HG02798 (cell line): ENCODE data around the gene DHRS1.

Experiments
- ATAC-seq: cut with Tn5 transposase; IDR thresholded peaks from one replicate; pipeline ENCODE4 v1.9.1; 2021; ENCODE audit warnings: mild to moderate bottlenecking; ENCODE audit not compliant: unreplicated experiment, poor library complexity

The DHRS1 gene

DNA sequence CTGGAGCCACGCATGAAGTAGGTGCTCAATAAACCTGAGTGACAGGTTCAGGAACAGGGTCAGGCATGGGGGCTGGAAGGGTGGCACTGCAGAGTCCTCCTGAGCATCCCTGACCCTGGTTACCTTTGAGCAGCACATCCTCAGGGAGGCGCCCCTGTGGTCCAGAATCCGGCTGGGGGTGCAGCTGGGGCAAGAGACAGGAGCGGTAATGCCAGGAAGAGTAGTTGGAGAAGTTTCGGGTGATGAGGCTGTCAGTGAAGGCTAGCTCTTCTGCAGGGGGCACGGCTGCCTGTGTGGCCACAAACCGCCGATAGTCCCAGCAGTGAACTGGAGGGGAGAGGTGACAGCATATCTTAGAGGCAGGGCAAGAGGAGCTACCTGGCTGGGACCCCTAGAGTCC, 30.2 kb downstream of the DHRS1 start:
- ATAC-seq, result no peak

DNA sequence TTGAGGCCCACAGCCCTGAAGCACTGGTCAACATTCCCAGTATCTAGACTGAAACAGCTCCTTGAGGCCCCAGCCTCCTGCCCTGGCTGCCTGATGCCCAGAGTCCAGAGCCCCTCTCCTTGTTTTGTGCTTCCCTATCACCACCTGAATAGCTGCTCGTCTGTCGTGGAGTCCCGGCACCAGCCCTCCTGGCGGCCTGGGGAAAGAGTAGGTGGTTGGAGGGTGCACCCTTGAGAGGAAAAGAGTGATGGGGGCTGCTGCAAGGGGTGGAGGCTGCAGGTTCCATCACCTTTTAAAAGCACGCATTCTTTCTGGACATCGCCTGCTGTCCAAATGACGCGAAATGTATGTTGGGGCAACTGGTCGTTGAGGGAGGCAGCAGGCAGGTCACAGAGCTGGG, 31.4 kb downstream of the DHRS1 start:
- ATAC-seq, result no peak

DNA sequence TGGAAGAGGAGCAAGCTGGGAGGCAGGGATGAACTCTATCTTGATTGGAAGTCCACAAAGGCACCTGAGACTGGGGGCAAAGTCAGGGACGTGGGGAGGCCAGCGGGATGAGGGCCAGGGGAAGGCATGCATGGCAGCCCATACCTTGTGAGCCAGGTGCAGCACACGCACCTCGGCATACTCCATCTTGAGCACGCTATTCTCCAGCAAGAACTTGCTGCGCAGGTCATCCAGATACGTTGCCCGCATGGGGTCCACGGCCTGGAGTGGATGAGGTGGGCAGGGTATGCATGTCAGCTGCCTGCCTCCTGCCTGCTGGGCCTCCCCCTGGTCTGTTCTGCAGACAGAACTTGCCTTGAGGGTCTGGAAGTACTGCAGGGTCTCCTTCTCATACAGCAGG, 32.1 kb downstream of the DHRS1 start:
- no peak for ATAC-seq

DNA sequence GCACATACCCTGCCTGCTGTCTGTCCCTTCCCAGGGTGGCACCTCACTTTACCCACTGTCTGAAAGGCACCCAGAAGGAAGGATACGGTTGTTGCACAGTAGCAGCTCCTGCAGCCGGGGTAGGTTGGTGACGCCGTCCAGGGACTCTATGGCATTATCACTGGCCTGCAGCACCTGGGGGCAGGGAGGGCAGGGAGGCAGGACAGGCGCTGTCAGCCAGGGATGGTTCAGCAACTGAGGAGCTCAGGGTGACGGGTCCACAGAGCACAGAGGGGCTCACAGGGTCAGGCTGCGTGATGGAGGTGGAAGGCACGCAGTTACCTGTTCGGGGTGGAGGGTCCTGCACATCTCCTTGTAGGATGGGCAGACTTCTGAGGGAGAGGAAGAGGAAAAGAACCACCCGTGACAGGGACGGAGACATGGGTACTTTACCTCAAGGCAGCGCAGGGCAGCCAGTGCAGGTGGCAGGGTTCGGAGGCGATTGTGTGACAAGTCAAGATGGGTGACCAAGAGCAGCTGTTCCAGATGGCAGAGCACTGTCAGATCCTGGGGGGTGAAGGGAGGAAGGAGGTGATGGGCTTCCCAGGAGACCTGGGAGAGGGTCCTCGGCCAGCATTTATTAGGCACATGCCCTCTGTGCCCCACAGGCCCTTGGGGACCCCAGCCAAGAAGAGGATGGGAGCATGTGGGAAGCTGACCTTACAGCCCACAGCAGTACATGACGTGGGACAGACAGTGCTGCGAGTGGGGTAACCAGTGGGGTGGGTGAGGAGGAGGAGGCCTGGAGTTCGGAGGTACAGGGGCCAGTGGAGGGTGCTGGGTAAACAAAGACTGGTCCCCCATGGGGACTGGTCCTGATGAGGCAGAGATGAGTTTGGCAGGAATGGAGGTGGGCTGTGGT, 33.0 kb downstream of the DHRS1 start:
- ATAC-seq, result no peak

DNA sequence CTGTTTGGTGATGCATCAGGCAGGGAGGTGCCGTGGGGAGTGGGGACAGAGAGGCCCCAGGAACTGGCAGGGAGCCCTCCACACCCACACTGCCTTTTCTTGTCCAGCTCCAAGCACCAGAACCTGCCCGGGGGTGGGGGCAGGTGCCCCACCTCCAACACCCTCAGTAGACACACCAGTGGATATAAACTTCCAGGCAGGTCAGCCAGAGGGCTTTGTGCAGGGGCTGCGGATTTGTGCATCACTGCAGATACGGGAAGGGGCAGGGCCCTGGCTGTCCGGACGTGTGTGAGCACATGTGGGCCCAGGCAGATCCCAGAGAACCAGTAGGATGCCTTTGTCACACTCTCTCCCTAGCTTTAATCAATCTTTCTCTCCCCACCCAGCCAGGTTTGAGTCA, 35.3 kb downstream of the DHRS1 start:
- ATAC-seq, result no peak

DNA sequence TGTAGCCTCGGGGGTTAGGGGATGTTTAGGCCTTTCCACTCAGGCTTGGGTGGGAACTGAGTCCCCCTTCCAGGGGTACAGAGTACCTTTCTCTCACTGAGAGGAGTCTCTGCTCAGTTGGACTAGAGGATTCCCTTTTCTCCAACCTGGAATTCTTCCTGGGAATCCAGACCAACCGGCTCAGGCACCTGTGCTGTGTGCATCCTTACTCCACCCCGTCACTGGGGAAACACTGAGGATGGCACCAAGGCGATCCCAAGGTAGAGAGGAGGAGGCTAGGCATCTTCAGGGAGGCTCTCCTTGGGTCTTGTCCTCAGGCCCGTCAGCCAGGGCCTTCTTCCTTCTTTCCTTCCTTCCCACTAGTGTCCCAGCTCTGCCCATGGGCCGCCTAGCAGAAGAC, 35.7 kb downstream of the DHRS1 start:
- no peak for ATAC-seq

DNA sequence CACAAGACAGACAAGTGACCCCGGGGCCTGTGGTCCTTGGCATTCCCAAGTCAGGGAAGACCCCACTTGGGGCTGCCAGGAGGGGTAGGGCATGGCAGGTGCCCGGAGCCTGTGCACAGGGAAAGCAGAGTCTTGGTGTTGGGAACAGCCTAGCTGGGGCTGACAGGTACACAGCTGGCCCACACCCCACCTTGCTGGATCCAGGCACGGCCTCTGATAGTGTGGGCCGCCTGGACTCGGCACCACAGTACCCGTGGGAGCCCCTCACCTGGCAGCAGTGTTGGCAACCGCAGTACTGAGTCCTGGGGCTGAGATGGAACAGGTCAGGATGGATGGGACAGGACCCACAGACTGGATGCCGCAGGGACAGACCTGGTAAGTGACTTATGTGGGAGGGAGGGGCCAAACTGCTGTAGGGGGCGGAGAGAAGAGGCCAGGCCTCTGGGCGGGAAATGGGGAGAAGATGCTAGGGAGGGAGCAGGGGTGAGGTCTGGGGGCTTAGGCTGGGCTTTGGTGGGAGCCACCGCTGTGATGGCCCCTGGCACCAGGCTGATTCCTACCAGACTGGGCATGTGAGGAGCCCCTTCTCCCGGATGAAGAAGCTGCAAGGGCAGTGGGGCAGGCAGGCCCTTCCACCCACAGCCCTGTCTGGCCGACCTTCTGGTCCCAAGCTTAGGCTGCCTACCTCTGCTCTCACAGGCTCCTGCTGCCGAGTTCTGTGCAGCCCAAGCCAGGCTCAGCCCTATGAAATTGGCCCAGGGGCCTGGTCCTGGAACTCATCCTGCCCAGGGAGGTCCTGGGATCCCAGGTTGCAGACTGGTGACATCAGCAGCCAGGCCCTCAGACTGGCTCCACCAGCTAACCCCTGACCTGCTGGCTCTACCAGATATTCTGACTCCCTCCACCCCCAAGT, 36.5 kb downstream of the DHRS1 start, which contains the start of gene TGM1:
TSS of gene TGM1 (minus strand) at position 357 of the 913 bp plus-strand sequence. CDS start 825 bp downstream, outside the sequence.
- no peak for ATAC-seq

DNA sequence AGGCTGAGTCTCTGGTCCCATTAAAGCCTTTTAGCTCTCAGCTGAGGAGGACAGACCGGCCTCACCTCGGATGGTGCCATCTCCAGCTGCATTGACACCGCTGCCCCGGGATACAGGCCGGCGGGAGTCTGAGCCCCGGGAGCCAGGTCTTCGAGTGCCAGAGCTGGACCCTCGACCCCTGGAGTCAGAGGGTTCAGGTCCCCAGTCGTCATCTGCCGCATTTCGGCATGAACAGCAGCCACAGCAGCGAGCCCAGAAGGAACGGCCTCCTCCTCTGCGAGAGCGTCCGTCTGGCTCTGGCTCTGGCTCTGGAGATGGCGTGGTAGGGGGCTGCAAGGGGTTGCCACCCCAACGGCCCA, 37.6 kb downstream of the DHRS1 start:
- ATAC-seq, result no peak

DNA sequence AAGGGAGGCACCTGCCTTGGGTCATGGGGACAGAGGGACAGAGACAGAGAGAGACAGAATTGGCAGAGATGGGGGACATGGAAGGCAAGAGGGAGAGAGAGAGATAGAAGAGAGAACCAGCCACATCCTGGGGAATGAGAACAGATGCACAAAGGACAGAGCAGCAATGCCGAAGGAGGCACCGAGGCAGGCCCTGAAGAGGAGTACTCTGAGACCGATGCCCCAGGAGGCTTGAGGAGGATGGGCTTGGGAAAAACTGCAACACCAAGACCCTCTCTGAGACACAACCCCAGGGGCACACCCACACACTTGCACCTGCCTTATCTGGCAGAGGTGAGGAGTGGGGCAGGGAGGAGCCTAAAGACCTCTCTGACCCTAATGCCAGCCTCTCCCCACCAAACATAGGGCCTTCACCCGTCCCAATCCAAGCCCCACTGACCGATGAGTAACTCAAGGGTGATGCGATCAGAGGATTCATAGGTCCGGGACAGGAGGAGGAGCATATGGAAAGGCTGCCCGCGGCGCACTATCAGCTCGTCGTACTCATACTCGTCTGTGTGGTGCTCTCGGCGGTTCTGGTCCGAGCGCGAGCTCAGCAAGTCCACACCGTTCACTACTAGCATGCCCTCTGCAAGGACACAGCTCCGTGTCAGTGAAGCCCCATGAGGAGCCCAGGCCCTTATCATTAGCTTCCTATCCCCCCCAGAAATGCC, 38.2 kb downstream of the DHRS1 start:
- no peak for ATAC-seq

DNA sequence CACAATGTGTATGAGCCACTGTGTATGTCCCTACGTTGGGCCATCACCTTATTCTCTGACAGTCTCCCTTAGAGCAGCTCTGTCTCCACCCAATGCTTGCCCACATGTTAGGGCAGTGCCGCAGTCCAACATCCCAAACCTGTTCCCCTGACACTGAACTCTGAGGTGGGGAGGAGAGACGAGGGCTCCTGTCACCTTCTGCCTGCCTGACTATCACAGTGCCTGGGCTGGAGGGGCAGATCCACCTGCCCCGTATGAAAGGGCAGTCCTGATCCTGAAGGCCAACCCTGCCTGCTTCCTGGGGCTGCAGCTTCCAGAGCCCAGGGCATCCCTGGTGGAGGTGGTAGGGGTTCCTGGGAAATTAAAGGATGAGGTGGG, 38.8 kb downstream of the DHRS1 start:
- ATAC-seq, result no peak

DNA sequence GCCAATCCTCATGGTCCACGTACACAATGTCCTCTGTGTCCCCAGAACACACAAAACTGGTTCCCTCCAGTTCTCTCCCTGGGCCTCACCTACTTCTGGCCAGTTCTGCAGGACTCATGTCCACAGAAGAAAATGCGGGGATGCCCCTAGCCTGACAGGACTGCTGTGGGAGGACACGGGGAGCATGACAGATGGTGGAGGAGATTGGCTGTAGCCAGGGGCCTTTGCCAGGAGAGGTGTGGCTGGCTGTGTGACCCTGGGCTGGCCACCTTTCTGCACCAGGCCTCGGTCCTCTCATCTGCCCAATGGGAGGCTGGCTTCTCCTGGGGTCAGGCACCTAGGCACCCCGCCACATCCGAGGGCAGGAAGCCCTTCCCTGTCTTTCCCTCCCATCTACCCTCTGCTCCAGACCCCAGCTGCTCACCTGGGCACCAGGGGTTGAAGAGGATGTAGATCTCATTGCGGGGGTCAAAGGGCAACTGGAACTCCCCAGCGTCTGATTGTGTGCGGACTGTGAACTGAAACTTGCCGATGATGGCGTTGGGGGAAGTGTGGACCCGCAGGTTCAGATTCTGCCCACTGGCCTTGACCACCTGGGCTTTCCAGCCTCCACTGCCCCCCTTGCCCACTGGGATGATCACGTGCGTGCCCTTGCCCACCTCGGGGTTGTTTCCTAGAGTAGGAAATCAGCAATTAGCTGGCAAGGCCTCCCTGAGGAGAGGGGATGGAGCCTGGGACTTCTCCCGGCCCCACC, 39.4 kb downstream of the DHRS1 start:
- no peak for ATAC-seq

DNA sequence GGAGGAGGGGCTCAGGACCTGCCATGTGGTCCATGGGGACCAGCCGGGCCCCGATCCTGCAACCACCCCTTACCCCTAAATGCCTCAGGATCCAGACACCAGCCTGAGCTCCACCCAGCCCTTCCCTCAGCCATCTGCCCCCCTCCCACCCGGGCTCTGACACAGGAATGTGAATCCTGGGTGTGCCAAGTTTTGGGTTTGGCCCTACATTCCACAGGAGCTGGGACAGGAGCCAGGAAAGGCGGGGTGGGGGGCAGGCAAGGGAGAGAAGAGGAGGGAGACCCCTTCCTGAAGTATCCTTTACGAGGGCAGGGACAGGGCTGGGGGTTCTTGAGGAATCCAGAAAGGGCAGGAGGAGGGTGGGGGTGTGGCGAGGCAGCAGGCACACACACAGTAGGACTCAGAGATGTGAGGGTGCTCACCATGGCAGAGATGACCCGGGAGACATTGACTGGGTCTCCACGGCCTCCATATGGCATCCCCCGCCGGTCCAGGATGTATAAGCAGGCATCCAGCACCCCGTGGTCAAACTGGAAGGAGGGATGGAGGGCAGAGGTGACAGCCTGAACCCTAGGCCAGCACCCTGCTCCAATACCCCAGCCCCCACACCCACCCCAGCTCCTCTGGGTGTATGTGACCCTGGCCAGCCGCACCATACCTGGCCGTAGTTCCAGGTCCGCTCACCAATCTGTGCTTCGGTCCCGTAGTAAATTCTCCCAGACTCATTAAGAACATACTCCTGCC, 40.1 kb downstream of the DHRS1 start:
- ATAC-seq, result no peak

DNA sequence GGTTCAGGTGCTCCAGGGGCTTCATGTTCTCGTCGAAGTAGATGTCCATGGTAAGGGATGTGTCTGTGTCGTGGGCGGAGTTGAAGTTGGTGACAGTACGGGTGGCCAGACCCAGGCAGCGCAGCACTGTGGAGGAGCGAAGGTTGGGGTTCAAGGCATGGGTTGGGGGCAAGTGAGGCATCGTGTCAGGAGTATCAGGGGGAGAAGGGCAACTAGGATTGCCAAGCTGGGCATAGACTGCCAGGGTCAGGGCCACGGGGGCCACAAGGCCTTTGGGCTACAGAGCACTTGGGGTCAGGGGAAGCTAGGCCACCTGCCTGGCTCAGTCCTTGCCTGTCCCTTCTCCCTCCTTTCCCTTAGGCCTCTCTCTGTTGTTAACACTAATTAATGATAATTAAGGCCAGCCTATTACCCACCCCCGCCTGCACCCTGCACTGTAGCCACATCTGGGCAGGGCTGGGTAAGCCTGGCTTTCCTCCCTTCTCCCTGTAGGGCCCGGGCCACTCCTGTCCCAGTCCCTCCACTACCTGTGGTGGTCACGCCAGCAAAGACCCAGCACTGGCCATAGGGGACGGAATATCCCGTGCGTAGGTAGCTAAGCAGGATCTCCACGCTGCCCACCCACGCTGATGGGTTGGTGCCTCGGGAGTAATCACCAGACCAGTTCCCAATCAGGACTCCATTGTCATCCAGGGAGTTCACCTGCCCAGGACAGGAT, 40.9 kb downstream of the DHRS1 start:
- ATAC-seq, result no peak

DNA sequence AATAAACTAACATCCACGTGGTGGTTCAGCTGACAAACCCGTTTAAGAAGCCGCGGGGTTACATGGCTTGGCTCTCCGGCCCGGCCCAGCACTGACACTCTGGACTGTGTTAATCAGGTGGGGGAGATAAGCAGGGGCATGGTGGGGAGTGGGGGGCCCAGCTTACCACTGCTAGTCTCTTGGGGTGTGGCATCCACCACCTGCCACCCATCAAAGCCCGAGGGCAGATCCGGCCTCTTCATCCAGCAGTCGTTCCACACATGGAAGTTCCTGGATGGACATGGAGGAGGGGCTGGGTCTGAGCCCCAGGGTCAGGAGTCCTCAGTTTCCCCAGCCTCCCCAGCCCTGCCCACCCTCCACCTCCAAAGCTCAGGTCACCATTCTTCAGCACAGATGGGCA, 41.5 kb downstream of the DHRS1 start:
- ATAC-seq, result no peak

DNA sequence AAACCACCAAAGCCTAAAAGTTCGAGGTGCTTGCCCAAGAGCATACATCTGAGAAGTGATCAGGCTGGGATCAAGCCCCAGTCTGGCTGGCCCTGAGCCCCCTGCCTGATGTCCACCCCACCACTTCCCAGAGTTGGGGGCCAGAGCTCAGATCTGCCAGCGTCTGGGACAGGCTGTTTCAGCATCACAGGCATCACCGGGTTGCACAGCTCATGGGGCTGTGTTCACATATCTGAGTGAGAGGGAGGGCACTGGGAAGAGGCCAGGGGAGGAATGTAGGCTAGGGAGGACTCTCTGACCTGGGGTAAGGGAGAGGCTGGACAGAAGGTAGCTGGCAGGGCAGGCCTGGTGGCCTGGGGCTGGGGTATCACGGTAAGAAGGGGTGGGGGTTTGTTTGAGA, 42.6 kb downstream of the DHRS1 start:
- ATAC-seq, result no peak

DNA sequence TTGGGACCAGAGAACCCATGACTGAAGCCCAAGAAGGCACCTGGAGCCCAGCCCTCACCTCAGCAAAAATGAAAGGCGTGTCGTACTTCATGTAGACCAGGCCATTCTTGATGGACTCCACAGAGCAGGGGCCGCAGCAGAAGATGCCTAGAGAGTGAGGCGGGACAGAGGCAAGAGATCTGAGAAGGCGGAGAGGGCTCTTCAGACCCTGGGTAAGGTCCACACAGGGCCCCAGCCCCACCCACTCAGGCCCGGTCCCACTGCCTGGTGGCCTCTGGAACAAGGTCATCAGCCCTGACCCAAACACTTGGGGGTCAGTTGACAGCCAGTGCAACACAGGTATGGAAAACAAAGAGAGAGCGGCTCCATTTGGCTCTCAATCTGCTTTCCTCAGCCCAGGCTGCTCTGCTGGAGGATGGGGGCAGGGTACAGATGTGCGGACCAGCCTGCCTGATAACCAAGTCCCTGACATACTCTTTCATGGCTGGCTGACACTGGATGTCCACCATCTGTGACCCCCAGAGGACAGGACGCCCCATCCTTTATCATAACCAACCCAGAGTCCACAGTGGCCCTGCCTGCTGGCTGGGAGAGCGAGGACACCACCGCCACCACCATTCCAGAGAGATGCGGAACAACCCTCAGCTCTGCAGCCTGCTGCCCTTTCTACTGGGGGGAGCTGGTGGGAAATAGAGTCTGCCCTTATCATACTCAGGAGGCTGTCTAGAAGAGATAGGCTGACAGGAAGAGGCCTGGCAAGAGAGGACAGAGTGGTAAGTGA, 43.5 kb downstream of the DHRS1 start:
- no peak for ATAC-seq

DNA sequence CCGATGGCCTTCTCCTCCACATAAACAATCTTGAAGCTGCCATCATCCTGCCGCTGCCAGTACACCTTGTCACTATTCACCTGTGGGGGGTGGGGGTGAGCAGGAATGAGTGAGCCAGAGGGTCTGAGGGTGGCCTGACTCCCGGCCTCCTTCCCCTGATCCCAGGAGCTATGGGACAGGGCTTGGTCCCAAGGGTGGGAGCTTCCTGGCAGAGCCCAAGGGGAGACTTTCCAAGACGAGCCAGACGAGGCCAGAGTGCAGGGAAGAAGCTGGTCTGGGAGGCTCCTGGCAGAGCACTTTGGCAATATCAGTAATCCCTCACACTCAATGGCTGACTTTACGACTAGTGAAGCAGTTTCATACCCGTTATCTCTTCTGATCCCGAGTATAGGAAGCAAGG, 44.1 kb downstream of the DHRS1 start:
- ATAC-seq, result no peak
